Stimulated activated effector memory CD8-positive, alpha-beta T cell treated with anti-CD3 and anti-CD28 coated beads, Interleukin-12 subunit alpha, Interleukin-12 subunit beta, amount 100 ng/mL, for 72 hours (primary cell): Measurements from ENCODE around the gene CYP26A1.

ENCODE experiments used
- ATAC-seq: fragments of 150-1000 bp; cut with Tn5 transposase; 2 replicates; pipeline ENCODE4 v1.10.0; 2021
- DNase-seq, 2 donors: peaks; one replicate each; pipeline ENCODE4 v3.0.0; 2021 to 2022; ENCODE audit warnings: low spot score in 2 of 2
- H3K27ac Mint-ChIP-seq: one replicate; pipeline ENCODE4 v1.8.0; 2022; ENCODE audit warnings: mild to moderate bottlenecking, mixed read lengths
- H3K36me3 Mint-ChIP-seq: one replicate; pipeline ENCODE4 v1.8.0; 2022; ENCODE audit warnings: mild to moderate bottlenecking, mixed read lengths
- H3K4me1 Mint-ChIP-seq: one replicate; pipeline ENCODE4 v1.8.0; 2022; ENCODE audit warnings: mixed read lengths
- H3K4me3 Mint-ChIP-seq: one replicate; pipeline ENCODE4 v1.8.0; 2022; ENCODE audit warnings: mild to moderate bottlenecking, mixed read lengths
- H3K9me3 Mint-ChIP-seq: one replicate; pipeline ENCODE4 v1.8.0; 2022; ENCODE audit warnings: mixed read lengths

The CYP26A1 gene

GRCh38 chr10:93073539-93074146 lies at the start of gene CYP26A1:
Gene CYP26A1, plus strand, starts transcription at chr10:93073893. Its CDS starts 42 bp downstream, at chr10:93073935.
- DNase-seq (peak in 1 of 2 donors; percentile 54), ATAC-seq (no peak)
- Mint-ChIP-seq H3K9me3 (no peaks in the 10 kb centered on the region), H3K36me3 (peaks cover 4% of the 10 kb centered on the region), H3K27ac (no peak within 1 kb of the TSS), H3K4me1 (peaks cover 43% of the 10 kb centered on the region), H3K4me3 (peak within 1 kb of the TSS; percentile 75)

- Mint-ChIP-seq H3K27ac (no peak overlapping the region), H3K36me3 (no peaks in the 10 kb centered on the region), H3K4me1 (no peaks in the 10 kb centered on the region), H3K4me3 (no peak overlapping the region), H3K9me3 (no peaks in the 10 kb centered on the region)
- ATAC-seq (no peak), DNase-seq (no peak)
These were observed 47.6 kb upstream of the CYP26A1 start for GRCh38 chr10:93026072-93026471.

- no peak overlapping the region for H3K4me3 Mint-ChIP-seq
- no peaks in the 10 kb centered on the region for H3K9me3 Mint-ChIP-seq
- H3K36me3 Mint-ChIP-seq, result no peaks in the 10 kb centered on the region
- no peak for ATAC-seq
- H3K4me1 Mint-ChIP-seq, result no peaks in the 10 kb centered on the region
- DNase-seq, result no peak
- no peak overlapping the region for H3K27ac Mint-ChIP-seq
These were observed 46.2 kb upstream of the CYP26A1 start for GRCh38 chr10:93027508-93027907.

- no peak for DNase-seq
- Mint-ChIP-seq H3K4me3 (no peak overlapping the region), H3K4me1 (no peaks in the 10 kb centered on the region), H3K36me3 (no peaks in the 10 kb centered on the region), H3K27ac (no peak overlapping the region), H3K9me3 (no peaks in the 10 kb centered on the region)
- ATAC-seq, result no peak
These were observed 44.8 kb upstream of the CYP26A1 start for GRCh38 chr10:93028883-93029282.

GRCh38 chr10:93030409-93030808 lies 43.3 kb upstream of the CYP26A1 start:
- ATAC-seq, result no peak
- no peaks in the 10 kb centered on the region for H3K4me1 Mint-ChIP-seq
- H3K9me3 Mint-ChIP-seq, result no peaks in the 10 kb centered on the region
- H3K27ac Mint-ChIP-seq, result no peak overlapping the region
- no peak overlapping the region for H3K4me3 Mint-ChIP-seq
- no peaks in the 10 kb centered on the region for H3K36me3 Mint-ChIP-seq
- no peak for DNase-seq

- Mint-ChIP-seq H3K4me1 (no peaks in the 10 kb centered on the region), H3K4me3 (no peak overlapping the region), H3K36me3 (no peaks in the 10 kb centered on the region), H3K27ac (peak overlapping the region; percentile 0), H3K9me3 (no peaks in the 10 kb centered on the region)
- no peak for ATAC-seq
- DNase-seq, result no peak
These were observed 41.4 kb upstream of the CYP26A1 start for GRCh38 chr10:93032105-93032808.

- ATAC-seq (no peak), DNase-seq (no peak)
- Mint-ChIP-seq H3K9me3 (no peaks in the 10 kb centered on the region), H3K4me1 (no peaks in the 10 kb centered on the region), H3K36me3 (no peaks in the 10 kb centered on the region), H3K27ac (peak overlapping the region; percentile 0), H3K4me3 (no peak overlapping the region)
These were observed 40.9 kb upstream of the CYP26A1 start for GRCh38 chr10:93032809-93033137.

GRCh38 chr10:93034426-93034825 lies 39.3 kb upstream of the CYP26A1 start:
- no peaks in the 10 kb centered on the region for H3K4me1 Mint-ChIP-seq
- no peak overlapping the region for H3K4me3 Mint-ChIP-seq
- no peaks in the 10 kb centered on the region for H3K9me3 Mint-ChIP-seq
- H3K36me3 Mint-ChIP-seq, result no peaks in the 10 kb centered on the region
- no peak for DNase-seq
- no peak overlapping the region for H3K27ac Mint-ChIP-seq
- no peak for ATAC-seq

GRCh38 chr10:93039110-93039509 lies 34.6 kb upstream of the CYP26A1 start:
- Mint-ChIP-seq H3K4me1 (no peaks in the 10 kb centered on the region), H3K27ac (no peak overlapping the region), H3K4me3 (no peak overlapping the region), H3K36me3 (no peaks in the 10 kb centered on the region), H3K9me3 (no peaks in the 10 kb centered on the region)
- ATAC-seq (no peak), DNase-seq (no peak)

GRCh38 chr10:93039721-93040120 lies 34.0 kb upstream of the CYP26A1 start:
- ATAC-seq (no peak), DNase-seq (no peak)
- Mint-ChIP-seq H3K9me3 (no peaks in the 10 kb centered on the region), H3K4me3 (no peak overlapping the region), H3K27ac (no peak overlapping the region), H3K4me1 (no peaks in the 10 kb centered on the region), H3K36me3 (no peaks in the 10 kb centered on the region)

GRCh38 chr10:93054486-93054885 lies 19.2 kb upstream of the CYP26A1 start:
- no peak for ATAC-seq
- no peaks in the 10 kb centered on the region for H3K4me1 Mint-ChIP-seq

GRCh38 chr10:93058139-93058538 lies 15.6 kb upstream of the CYP26A1 start:
- H3K27ac Mint-ChIP-seq, result no peak overlapping the region
- H3K9me3 Mint-ChIP-seq, result no peaks in the 10 kb centered on the region
- ATAC-seq, result no peak

More at GRCh38 chr10:93054486-93054885, 19.2 kb upstream of the CYP26A1 start:
- Mint-ChIP-seq H3K4me3 (no peak overlapping the region), H3K36me3 (peaks cover 8% of the 10 kb centered on the region), H3K27ac (no peak overlapping the region), H3K9me3 (no peaks in the 10 kb centered on the region)
- DNase-seq, result no peak

GRCh38 chr10:93059975-93060886 lies 13.5 kb upstream of the CYP26A1 start, which contains the start of gene CYP26C1:
Gene CYP26C1, plus strand, starts transcription at chr10:93060798. Its CDS starts 466 bp downstream, at chr10:93061264.
- H3K4me1 Mint-ChIP-seq, result peaks cover 24% of the 10 kb centered on the region
- no peaks in the 10 kb centered on the region for H3K9me3 Mint-ChIP-seq
- no peak within 1 kb of the TSS for H3K27ac Mint-ChIP-seq
- H3K4me3 Mint-ChIP-seq, result peak within 1 kb of the TSS; percentile 66
- DNase-seq (peak in 1 of 2 donors; percentile 29), ATAC-seq (no peak)
- H3K36me3 Mint-ChIP-seq, result peaks cover 15% of the 10 kb centered on the region

More at GRCh38 chr10:93058139-93058538, 15.6 kb upstream of the CYP26A1 start:
- H3K36me3 Mint-ChIP-seq, result peaks cover 15% of the 10 kb centered on the region
- no peak for DNase-seq
- H3K4me1 Mint-ChIP-seq, result peaks cover 20% of the 10 kb centered on the region
- H3K4me3 Mint-ChIP-seq, result no peak overlapping the region

- Mint-ChIP-seq H3K4me3 (peak overlapping the region; percentile 66), H3K36me3 (peaks cover 15% of the 10 kb centered on the region), H3K4me1 (peaks cover 29% of the 10 kb centered on the region), H3K9me3 (no peaks in the 10 kb centered on the region), H3K27ac (no peak overlapping the region)
- ATAC-seq, result no peak
- peak in 1 of 2 donors; percentile 47 for DNase-seq
These were observed 12.7 kb upstream of the CYP26A1 start for GRCh38 chr10:93060887-93061593.
